Upper lobe of right lung (tissue), 1 donor: ENCODE measurements around the gene MGAT4A. TPM values are rescaled to one million over a fixed set of nuclear protein-coding genes. Genes with fewer than 3 reads are reported as not detected.

Experiments used
- ATAC-seq: fragments of 200-7000 bp; cut with Tn5 transposase; one replicate; pipeline ENCODE4 v1.9.1; 2020; ENCODE audit warnings: mild to moderate bottlenecking, moderate library complexity
- DNase-seq: peaks from one replicate; pipeline ENCODE4 v3.0.0-alpha.2; 2020
- H3K27ac ChIP-seq: fragments of 200-600 bp; one replicate; pipeline ENCODE4 v1.8.0; 2022
- H3K27me3 ChIP-seq: fragments of 200-600 bp; one replicate; pipeline ENCODE4 v1.8.0; 2022; ENCODE audit warnings: mild to moderate bottlenecking
- H3K36me3 ChIP-seq: fragments of 200-600 bp; one replicate; pipeline ENCODE4 v1.8.0; 2022
- H3K4me1 ChIP-seq: fragments of 200-600 bp; one replicate; pipeline ENCODE4 v1.8.0; 2022
- H3K4me3 ChIP-seq: fragments of 200-600 bp; one replicate; pipeline ENCODE4 v1.8.0; 2022; ENCODE audit warnings: mild to moderate bottlenecking
- H3K9me3 ChIP-seq: fragments of 200-600 bp; one replicate; pipeline ENCODE4 v1.8.0; 2022
- intact Hi-C: fragments of 100-400 bp; cut with DNase I; formaldehyde crosslinking; loops from one replicate; pipeline ENCODE4 v1.11.0; 2022
- total RNA-seq: library from RNA; stranded (reverse); fragmentation: NEBNext Ultra II Directional; extraction: Animal tissue kit (Norgen Biotek cat#: 25700); gene quantifications from one replicate; pipeline ENCODE4 v1.2.1, GENCODE V29; 2021
- TF ChIP-seq, protein P1 (sequence below): fragments of 200-600 bp; IDR thresholded peaks from one replicate; pipeline ENCODE4 v1.8.0; 2022; ENCODE audit warnings: antibody characterized with exemption
- donor health status: DM: no; HTN: yes; CAD: no; lungs with severe emphysema.

The MGAT4A gene
- total RNA-seq, 1 donor from 2014 or later: 85.8 TPM

DNA sequence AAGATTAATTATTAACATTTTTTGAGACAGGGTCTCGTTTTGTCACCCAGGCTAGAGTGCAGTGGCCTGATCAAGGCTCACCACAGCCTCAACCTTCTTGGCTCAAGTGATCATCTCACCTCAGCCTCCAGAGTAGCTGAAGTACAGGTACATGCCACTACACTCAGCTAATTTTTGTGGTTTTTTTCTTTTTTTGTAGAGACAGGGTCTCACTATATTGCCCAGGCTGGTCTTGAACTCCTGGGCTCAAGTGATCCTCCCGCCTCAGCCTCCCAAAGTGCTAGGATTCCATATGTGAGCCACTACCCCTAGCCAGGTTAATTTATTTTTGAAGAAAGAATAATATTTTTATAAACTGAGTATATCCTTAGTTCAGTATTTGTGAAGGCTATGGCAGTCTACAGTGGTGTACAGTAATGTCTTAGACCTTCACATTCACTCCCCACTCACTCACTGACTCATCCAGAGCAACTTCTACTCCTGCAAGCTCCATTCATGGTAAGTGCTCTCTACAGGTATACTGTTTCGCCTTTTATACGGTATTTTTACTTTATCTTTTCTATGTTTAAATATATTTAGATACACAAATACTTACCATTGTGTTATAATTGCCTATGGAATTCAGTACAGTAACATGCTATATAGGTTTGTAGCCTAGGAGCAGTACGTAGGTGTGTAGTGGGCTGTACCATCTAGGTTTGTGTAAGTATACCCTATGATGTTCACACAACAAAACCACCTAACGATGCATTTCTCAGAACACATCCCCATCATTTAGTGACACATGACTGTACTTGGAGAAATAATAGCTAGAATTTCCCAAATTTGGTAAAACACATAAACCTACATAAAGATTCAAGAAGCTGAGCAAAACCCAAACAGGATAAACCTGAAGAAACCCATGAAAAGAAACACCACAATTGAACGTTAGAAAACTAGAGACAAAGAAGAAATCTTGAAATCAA lies 38.6 kb downstream of the MGAT4A start:
- TF ChIP-seq, protein P1, sequence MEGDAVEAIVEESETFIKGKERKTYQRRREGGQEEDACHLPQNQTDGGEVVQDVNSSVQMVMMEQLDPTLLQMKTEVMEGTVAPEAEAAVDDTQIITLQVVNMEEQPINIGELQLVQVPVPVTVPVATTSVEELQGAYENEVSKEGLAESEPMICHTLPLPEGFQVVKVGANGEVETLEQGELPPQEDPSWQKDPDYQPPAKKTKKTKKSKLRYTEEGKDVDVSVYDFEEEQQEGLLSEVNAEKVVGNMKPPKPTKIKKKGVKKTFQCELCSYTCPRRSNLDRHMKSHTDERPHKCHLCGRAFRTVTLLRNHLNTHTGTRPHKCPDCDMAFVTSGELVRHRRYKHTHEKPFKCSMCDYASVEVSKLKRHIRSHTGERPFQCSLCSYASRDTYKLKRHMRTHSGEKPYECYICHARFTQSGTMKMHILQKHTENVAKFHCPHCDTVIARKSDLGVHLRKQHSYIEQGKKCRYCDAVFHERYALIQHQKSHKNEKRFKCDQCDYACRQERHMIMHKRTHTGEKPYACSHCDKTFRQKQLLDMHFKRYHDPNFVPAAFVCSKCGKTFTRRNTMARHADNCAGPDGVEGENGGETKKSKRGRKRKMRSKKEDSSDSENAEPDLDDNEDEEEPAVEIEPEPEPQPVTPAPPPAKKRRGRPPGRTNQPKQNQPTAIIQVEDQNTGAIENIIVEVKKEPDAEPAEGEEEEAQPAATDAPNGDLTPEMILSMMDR: no peak
- no peak for DNase-seq
- no peaks in the 10 kb centered on the region for H3K27me3 ChIP-seq
- no peaks in the 10 kb centered on the region for H3K4me1 ChIP-seq
- no peaks in the 10 kb centered on the region for H3K36me3 ChIP-seq
- no peak overlapping the region for H3K4me3 ChIP-seq
- intact Hi-C loops: no loop called here
- no peaks in the 10 kb centered on the region for H3K9me3 ChIP-seq
- ATAC-seq: no peak
- H3K27ac ChIP-seq: no peak overlapping the region

DNA sequence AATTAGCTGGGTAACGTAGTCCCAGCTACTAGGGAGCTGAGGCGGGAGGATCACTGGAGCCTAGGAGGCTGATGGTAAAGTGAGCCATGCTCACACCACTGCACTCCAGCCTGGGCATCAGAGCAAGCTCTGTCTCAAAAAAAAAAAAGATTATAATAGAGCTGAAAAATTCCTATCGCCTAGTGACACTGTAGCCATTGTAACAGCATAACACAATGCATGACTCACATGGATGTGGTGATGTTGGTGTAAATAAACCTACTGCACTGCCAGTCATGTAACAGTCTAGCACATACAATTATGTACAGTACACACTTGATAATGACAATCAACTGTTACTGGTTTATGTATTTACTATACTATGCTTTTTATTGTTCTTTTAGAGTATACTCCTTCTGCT lies 39.6 kb downstream of the MGAT4A start:
- no peak for DNase-seq
- no peaks in the 10 kb centered on the region for H3K27me3 ChIP-seq
- TF ChIP-seq, protein P1: no peak
- ATAC-seq: no peak
- no peak overlapping the region for H3K4me3 ChIP-seq
- H3K4me1 ChIP-seq: no peaks in the 10 kb centered on the region
- H3K36me3 ChIP-seq: no peaks in the 10 kb centered on the region
- intact Hi-C loops: no loop called here
- no peaks in the 10 kb centered on the region for H3K9me3 ChIP-seq
- H3K27ac ChIP-seq: no peak overlapping the region

DNA sequence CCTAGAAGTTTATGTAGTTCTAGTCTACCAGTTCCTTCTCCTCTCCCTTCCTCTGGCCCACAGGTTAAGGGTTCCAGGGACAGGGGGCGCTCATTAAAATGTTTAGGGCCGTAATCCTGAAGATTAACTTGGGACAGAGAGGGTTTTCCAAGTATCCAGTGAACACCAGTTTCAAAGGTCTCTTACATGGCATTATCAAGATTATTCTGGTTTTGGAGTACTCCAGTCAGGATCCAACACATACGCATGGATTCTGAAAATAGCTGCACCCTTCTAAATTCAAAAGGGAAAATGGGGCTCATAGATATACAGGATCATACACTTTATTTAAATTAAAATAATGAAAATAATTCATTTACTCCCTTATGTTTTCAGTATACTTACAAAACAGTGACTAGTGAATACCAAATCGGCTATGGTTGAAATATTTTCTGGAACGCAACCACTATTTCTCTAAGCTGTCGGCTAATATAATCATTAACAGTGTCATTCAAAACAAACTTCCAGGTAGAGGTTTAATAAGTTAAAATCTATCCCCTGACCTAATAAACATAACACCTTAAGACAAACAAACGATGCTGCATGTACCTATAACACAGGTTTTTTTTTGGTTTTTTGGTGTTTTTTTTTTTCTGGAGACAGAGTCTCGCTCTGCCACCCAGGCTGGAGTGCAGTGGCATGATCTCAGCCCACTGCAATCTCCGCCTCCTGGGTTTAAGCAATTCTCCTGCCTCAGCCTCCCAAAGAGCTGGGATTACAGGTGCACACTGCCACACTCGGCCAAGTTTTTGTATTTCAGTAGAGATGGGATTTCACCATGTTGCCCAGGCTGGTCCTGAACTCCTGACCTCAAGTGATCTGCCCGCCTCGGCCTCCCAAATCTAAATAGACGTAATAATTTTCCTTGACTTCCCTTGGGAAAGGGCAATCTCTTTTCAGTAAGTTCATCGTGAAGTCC lies 44.7 kb downstream of the MGAT4A start:
- TF ChIP-seq, protein P1: no peak
- H3K36me3 ChIP-seq: no peaks in the 10 kb centered on the region
- no peak for ATAC-seq
- H3K4me1 ChIP-seq: peaks cover 9% of the 10 kb centered on the region
- H3K9me3 ChIP-seq: no peaks in the 10 kb centered on the region
- H3K27me3 ChIP-seq: no peaks in the 10 kb centered on the region
- no peak overlapping the region for H3K27ac ChIP-seq
- H3K4me3 ChIP-seq: no peak overlapping the region
- no peak for DNase-seq
- intact Hi-C loops: no loop called here

DNA sequence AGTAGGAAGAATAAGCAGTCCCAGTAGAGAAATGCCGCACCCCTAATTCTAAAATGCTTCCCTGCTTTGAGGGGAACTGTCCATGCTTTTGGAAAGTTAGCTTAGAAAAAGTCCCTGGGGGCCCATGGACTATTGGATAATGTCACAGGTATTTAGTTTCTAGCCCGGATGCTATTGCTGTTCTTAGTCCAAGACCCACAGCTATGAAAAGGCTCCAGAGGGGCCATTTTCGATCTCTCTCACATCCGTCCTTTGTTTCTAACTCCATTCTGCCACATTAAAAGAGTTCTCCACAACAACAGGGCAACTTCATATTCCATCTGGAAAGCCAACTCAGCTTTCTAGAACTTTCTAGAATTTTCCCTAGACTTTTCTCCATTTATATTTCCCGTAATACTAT lies 47.2 kb downstream of the MGAT4A start:
- no peak overlapping the region for H3K27ac ChIP-seq
- no peak for ATAC-seq

DNA sequence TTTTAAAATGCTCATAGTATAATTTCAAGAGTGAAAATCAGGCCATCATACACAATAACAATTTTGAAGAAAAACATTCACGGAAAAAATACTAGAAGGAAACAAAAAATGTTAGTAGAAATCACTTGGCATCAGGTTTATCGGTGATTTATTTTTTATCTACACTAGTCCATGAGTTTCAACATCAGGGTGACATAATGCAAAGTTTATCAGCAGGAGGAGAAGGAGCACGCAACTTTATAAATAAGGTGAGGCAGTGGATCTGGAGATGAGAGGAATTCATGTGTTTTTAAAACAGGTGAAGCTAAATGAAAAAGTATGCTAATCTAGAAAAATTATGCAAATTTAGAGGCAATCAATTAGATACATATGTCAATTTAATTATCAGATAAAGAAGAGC lies 54.2 kb downstream of the MGAT4A start:
- Histone ChIP-seq H3K27me3 (no peaks in the 10 kb centered on the region), H3K36me3 (peaks cover 33% of the 10 kb centered on the region), H3K27ac (no peak overlapping the region), H3K9me3 (no peaks in the 10 kb centered on the region), H3K4me3 (no peak overlapping the region), H3K4me1 (no peaks in the 10 kb centered on the region)
- DNase-seq: no peak
- intact Hi-C loops: no loop called here
- TF ChIP-seq, protein P1: no peak
- no peak for ATAC-seq

More for the DNA sequence above, 47.2 kb downstream of the MGAT4A start:
- Histone ChIP-seq H3K27me3 (no peaks in the 10 kb centered on the region), H3K36me3 (no peaks in the 10 kb centered on the region), H3K4me1 (peaks cover 9% of the 10 kb centered on the region), H3K4me3 (no peak overlapping the region), H3K9me3 (no peaks in the 10 kb centered on the region)
- TF ChIP-seq, protein P1: no peak
- intact Hi-C loops: no loop called here
- DNase-seq: no peak
